G401.6 (cell line): ENCODE measurements around the gene NDUFB10.

Source experiments
- FAIRE-seq: peaks from 2 replicates; lab custom pipeline; 2012; peaks lifted over from hg19 to GRCh38; lab: Jason Lieb, UNC

NDUFB10 gene

DNA sequence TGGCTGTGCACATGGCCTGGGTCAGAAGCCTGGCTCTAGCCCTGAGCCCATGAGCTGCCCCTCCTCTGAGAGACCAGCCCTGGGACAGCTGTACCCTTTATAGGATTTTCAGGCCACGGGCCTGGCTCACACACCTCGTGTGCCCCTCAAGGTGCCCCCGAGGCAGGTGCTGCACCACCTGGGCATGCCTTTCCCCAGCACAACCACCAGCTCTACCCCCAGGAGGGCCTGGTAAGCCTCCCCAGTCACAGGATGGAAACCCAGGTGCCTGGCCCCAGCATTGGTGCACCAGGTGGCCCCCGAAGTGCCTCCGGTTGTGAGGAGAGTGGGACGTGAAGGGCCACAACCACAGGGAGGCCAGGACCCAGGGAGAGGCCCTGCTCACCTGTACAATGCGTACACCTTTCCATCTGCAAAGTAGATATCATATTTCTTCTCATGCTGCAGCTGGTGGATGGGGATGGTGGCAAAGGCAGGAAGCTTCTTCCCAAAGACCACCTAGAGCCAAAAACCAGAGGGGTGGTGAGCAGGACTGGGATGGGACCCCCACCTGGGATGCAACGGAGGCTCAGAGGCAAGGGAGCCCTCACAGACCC is 44.0 kb downstream of the NDUFB10 start:
- no peak for FAIRE-seq

GRCh38 chr16:2003827-2004641 is 44.7 kb downstream of the NDUFB10 start:
- peak; percentile 94 for FAIRE-seq

DNA sequence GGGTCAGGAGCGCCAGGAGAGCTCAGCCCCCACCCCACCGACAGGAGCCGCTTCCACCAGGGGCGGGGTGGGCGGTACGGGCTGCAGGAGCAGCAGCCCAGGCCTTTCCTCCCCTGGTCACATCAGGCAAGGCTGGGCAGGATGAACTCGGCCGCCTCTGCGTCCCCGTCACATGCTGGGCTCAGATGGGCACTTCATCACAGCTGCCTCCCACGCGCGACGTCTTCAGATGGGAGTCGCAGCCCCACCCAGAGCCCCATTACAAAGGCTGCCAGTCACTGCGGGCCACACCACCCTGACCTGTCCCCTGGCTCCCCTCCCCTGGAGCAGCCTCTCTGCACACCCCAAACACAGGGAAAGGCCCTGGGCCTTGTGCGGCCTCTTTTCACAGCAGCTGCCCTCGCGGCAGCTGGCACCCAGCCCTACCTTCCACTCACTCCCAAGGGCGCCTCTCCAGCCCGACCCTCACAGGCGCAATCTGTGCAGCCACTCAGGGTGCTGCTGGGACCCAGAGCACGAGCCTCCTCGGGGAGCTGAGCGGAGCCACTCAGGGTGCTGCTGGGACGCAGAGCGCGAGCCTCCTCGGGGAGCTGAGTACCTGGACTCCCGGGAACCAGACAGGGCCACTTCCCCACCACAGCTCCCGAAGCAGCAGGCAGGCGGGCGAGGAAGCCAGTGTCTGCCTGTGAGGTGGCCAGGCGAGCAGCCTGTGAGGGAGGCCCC is 45.6 kb downstream of the NDUFB10 start:
- no peak for FAIRE-seq

DNA sequence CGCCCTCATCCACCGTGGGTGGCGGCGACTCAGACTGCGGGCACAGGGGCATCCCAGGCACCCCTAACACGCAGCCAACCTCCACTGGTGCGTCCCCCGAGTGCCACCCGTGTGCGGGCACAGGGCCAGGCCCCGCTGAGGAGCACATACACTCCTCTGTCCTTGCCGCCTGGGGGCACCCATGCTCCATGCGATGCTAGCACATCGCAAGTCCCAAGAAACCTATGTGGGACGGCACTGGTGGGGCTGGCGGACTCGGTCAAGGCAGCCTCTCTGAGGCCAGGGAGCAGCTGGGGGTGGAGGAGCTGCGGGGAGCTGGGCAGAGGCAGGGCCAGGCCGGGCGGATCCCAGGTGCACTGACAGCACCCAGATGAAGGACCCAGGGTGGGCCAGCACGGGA is 46.3 kb downstream of the NDUFB10 start:
- FAIRE-seq: no peak

DNA sequence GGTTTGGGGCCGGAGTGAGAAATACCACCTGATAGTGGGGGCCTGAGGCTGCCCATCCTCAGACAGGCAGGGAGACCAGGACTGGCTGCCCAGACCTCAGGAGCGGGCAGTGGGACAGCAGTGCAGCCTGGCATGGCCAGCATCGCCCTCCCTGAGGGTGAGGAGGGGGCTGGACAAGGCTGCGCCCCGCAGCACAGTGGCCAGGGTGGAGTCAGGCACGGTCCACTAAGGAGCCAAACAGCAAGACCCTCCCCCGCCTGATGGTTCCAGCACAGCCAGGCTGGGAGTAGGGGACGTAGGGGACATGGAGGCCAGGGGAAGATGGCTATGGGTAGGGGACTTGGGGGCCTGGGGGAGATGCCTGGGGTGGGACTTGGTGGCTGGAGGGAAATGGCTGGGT is 47.0 kb downstream of the NDUFB10 start:
- no peak for FAIRE-seq

GRCh38 chr16:2007081-2007836 is 47.9 kb downstream of the NDUFB10 start:
- FAIRE-seq: no peak

GRCh38 chr16:2008009-2008526 is 48.7 kb downstream of the NDUFB10 start:
- no peak for FAIRE-seq

DNA sequence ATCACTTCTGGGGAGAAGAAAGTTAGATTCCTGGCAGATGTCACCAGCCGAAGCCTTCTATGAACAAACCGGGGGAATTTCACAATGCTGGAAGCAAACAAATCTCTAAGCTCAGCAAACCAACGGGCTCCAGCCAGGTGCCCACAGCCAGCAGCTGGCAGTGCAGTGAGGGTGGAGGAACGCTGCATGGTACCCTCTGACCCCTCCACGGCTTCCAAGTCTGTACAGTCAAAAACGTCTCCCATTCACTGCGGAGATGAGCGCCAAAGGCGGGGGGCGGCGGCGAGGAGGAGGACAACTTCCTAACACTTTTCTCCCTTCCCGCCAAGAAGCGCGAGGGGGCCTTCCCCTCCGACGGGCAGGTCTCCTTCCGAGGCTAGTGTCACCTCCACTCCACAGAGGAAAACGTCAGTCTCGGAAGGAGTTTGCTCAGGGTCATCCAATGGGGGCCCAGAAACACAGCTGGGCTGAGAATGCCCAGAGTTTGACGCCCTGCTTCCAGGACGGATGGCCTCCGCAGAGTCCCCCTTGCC is 49.4 kb downstream of the NDUFB10 start:
- no peak for FAIRE-seq

DNA sequence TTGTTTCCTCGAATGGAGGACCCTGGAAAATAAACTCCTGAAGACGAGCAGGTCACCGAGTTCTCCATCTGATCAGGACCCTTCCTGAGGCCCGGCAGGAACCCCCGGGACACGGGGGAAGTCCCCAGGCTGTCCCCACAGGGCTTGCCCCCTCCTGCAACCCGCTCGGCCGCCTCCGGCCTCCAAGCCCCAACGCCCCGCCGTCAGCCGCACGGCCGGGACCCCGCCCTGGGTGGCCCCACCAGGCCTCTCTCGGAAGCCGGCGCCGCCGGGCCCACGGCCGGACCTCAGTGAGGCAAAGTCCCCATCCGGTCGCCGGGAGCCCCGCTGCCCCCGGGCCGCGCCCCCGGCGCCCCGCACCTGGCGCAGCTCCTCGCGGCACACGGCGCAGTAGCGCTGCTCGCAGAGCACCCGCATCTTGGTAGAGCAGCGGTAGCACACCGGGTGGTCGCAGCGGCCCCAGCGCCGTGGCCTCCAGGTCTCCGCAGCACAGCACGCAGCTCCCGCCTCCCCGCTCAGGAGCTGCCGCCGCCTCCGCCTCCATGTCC is 49.9 kb downstream of the NDUFB10 start:
- no peak for FAIRE-seq

DNA sequence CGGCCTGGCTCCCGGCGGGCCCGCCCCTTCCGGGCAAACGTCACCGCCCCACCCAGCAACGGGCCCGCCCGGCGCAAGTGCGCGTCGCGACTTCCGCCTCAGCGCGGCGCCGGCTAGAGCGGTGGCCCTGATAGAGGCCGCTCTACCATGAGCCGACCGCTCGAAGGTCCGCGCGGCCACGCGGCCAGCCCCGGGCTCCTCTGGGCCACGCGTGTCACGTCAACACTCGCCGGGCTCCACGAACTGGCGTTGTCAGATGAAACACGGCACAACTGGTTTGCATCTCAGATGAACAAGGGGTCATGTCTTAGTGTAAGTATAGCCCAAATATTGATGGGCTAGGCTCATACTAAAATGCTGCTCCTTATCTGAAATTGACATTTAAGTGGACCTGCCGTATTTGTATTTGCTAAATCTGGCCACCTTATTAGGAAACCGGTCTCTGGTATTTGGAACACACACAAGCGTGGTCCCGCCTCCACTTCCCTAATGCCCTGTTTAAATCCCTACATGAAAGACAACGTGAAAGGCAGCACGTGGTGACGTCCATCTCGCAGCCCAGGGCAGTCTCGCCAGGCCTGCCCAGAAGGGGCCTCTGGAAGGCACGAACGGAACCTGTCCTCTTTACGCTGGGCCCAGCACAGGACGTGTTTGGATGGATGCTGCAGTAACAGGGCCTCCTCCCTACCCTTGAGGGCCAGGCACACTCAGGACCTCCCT is 50.6 kb downstream of the NDUFB10 start, which contains the start of gene ZNF598:
ZNF598 (minus strand) TSS at position 31 of the 720 bp plus-strand sequence.
- FAIRE-seq: no peak
